ENCODE data around the gene ANKIB1. TPM values are rescaled to one million over a fixed set of nuclear protein-coding genes. Genes with fewer than 3 reads are reported as not detected.

The ANKIB1 gene
- polyA plus RNA-seq, 1 of the 3 experiments (the other 2 are of a cell fraction), result 24.6 TPM

GRCh38 chr7:92335574-92335973 lies 89.8 kb downstream of the ANKIB1 start:
- H3K9me2 ChIP-seq, result no peaks in the 10 kb centered on the region
- no peak overlapping the region for H3K4me3 ChIP-seq (ENCODE audit: low read depth in 2 of 2, low read length in 1 of 2)
- DNase-seq, result no peak
- POLR2A ChIA-PET, result no interaction called here
- peaks cover 15% of the 10 kb centered on the region for H3F3A ChIP-seq (replicated peaks; ENCODE audit: insufficient read depth)
- H3K9me3 ChIP-seq, result peaks cover 7% of the 10 kb centered on the region; the same call in 1 of the 2 replicates
- H3K4me2 ChIP-seq, result no peak overlapping the region
- H3K4me1 ChIP-seq (ENCODE audit: control insufficient read depth in 1 of 2, insufficient read depth in 2 of 2, low read depth in 1 of 2, low read length in 1 of 2), result no peaks in the 10 kb centered on the region; a peak in 1 of 4 replicates
- no peak for TF ChIP-seq RXRA (IDR thresholded peaks at IDR 0.05; ENCODE audit: borderline replicate concordance, low read depth)
- no peak for TF ChIP-seq YY1 (IDR thresholded peaks at IDR 0.05; ENCODE audit: low read depth)
- TF ChIP-seq, protein P1, sequence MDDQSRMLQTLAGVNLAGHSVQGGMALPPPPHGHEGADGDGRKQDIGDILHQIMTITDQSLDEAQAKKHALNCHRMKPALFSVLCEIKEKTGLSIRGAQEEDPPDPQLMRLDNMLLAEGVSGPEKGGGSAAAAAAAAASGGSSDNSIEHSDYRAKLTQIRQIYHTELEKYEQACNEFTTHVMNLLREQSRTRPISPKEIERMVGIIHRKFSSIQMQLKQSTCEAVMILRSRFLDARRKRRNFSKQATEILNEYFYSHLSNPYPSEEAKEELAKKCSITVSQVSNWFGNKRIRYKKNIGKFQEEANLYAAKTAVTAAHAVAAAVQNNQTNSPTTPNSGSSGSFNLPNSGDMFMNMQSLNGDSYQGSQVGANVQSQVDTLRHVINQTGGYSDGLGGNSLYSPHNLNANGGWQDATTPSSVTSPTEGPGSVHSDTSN (IDR thresholded peaks at IDR 0.05), result no peak
- TF ChIP-seq, protein P2, sequence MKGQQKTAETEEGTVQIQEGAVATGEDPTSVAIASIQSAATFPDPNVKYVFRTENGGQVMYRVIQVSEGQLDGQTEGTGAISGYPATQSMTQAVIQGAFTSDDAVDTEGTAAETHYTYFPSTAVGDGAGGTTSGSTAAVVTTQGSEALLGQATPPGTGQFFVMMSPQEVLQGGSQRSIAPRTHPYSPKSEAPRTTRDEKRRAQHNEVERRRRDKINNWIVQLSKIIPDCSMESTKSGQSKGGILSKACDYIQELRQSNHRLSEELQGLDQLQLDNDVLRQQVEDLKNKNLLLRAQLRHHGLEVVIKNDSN (IDR thresholded peaks at IDR 0.05; ENCODE audit: borderline replicate concordance, low read depth), result no peak
- TF ChIP-seq FOXM1 (IDR thresholded peaks at IDR 0.05; ENCODE audit: low read depth), result no peak
- no peak for TF ChIP-seq POLR2AphosphoS5 (IDR thresholded peaks at IDR 0.05; ENCODE audit: low read depth, low read length)
- TF ChIP-seq JUND (IDR thresholded peaks at IDR 0.05), result no peak
- no peaks in the 10 kb centered on the region for H3K79me2 ChIP-seq (ENCODE audit: insufficient read depth)
- no peak overlapping the region for H2AFZ ChIP-seq (ENCODE audit: low read depth)
- H3K9ac ChIP-seq, result no peak overlapping the region
- CTCF ChIA-PET, result interaction anchor here (0.9 kb wide), 1 partner anchor 12 kb away, joined by 3 read pairs; no protein-coding TSS in a partner anchor
- H4K20me1 ChIP-seq (ENCODE audit: insufficient read depth), result no peaks in the 10 kb centered on the region
- no peaks in the 10 kb centered on the region for H3K27me3 ChIP-seq (ENCODE audit: insufficient read depth)
- H3K36me3 ChIP-seq (replicated peaks in 1 of 2; ENCODE audit: control insufficient read depth in 1 of 2, insufficient read depth in 2 of 2, low read length in 1 of 2), result peaks cover 53 to 55% of the 10 kb centered on the region in 2 experiments
- no peak overlapping the region for H3K27ac ChIP-seq (ENCODE audit: low read depth in 2 of 2, low read length in 1 of 2)

GRCh38 chr7:92336662-92337340 lies 91.0 kb downstream of the ANKIB1 start:
- Histone ChIP-seq H4K20me1 (ENCODE audit: insufficient read depth) (no peaks in the 10 kb centered on the region), H3K4me3 (ENCODE audit: low read depth in 2 of 2, low read length in 1 of 2) (no peak overlapping the region), H3K9me3 (peaks cover 7% of the 10 kb centered on the region; the same call in 1 of the 2 replicates), H3K4me2 (no peak overlapping the region), H3K36me3 (replicated peaks in 1 of 2; ENCODE audit: control insufficient read depth in 1 of 2, insufficient read depth in 2 of 2, low read length in 1 of 2) (peaks cover 50 to 55% of the 10 kb centered on the region in 2 experiments), H2AFZ (ENCODE audit: low read depth) (no peak overlapping the region), H3K79me2 (ENCODE audit: insufficient read depth) (no peaks in the 10 kb centered on the region), H3K27me3 (ENCODE audit: insufficient read depth) (no peaks in the 10 kb centered on the region), H3K9me2 (no peaks in the 10 kb centered on the region), H3K27ac (ENCODE audit: low read depth in 2 of 2, low read length in 1 of 2) (0 out of 4 replicates have a peak overlapping the region, but pooled peaks of 1 of the 2 experiments have one; percentile 30), H3K4me1 (ENCODE audit: control insufficient read depth in 1 of 2, insufficient read depth in 2 of 2, low read depth in 1 of 2, low read length in 1 of 2) (no peaks in the 10 kb centered on the region; a peak in 1 of 4 replicates), H3K9ac (no peak overlapping the region), H3F3A (replicated peaks; ENCODE audit: insufficient read depth) (peaks cover 15% of the 10 kb centered on the region)
- TF ChIP-seq NRF1 (IDR thresholded peaks at IDR 0.05; ENCODE audit: low read depth, low read length) (no peak), TAF1 (IDR thresholded peaks at IDR 0.05; ENCODE audit: borderline replicate concordance, low read depth, low read length) (no peak), RAD21 (IDR thresholded peaks at IDR 0.05; ENCODE audit: low read length) (no peak), SMC3 (IDR thresholded peaks at IDR 0.05; ENCODE audit: low read depth, low read length) (no peak), RXRA (IDR thresholded peaks at IDR 0.05; ENCODE audit: borderline replicate concordance, low read depth) (no peak), FOXM1 (IDR thresholded peaks at IDR 0.05; ENCODE audit: low read depth) (no peak), NFIC (IDR thresholded peaks at IDR 0.05; ENCODE audit: borderline replicate concordance) (no peak), FOSL2 (IDR thresholded peaks at IDR 0.05; ENCODE audit: borderline replicate concordance, low read depth) (no peak), EP300 (IDR thresholded peaks at IDR 0.05; ENCODE audit: borderline replicate concordance in 1 of 2, low read depth in 1 of 2, low read length in 1 of 2) (no peak), MXI1 (IDR thresholded peaks at IDR 0.05; ENCODE audit: low read depth, low read length) (no peak), YY1 (IDR thresholded peaks at IDR 0.05; ENCODE audit: low read depth) (no peak), GATA2 (CRISPR knock-in tag; IDR thresholded peaks at IDR 0.05) (no peak), TCF12 (IDR thresholded peaks at IDR 0.05) (no peak)
- TF ChIP-seq, protein P3, sequence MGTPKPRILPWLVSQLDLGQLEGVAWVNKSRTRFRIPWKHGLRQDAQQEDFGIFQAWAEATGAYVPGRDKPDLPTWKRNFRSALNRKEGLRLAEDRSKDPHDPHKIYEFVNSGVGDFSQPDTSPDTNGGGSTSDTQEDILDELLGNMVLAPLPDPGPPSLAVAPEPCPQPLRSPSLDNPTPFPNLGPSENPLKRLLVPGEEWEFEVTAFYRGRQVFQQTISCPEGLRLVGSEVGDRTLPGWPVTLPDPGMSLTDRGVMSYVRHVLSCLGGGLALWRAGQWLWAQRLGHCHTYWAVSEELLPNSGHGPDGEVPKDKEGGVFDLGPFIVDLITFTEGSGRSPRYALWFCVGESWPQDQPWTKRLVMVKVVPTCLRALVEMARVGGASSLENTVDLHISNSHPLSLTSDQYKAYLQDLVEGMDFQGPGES (IDR thresholded peaks at IDR 0.05; ENCODE audit: low read depth, low read length), result no peak
- DNase-seq, result no peak
- POLR2A ChIA-PET, result no interaction called here
- CTCF ChIA-PET, result interaction anchor here (0.9 to 1.7 kb wide), 3 partner anchors 8 to 157 kb away, joined by 3 to 4 read pairs (median 3); no protein-coding TSS in a partner anchor
- WGBS (ENCODE audit: low lambda C conversion rate), result 74% methylated on average over 2 of the region's 2 CpGs
